Endothelial cell of umbilical vein (primary cell): Measurements from ENCODE around the gene CNGA4. TPM values are rescaled to one million over a fixed set of nuclear protein-coding genes. Genes with fewer than 3 reads are reported as not detected.

Source experiments
- BruUV-seq: library from RNA; stranded (reverse); fragments of 400-500 nt; replicated peaks from 2 replicates; lab custom pipeline; 2021; lab: Mats Ljungman, UMichigan
- CTCF ChIA-PET: fragments of 300-600, 350-600 bp; sonication (Branson Sonifier 250); formaldehyde crosslinking; loops from one replicate; lab custom pipeline; 2021; ENCODE audit warnings: antibody characterized with exemption, inconsistent platforms; lab: Charles Lee
- POLR2A ChIA-PET: fragments of 300-600, 350-600 bp; sonication (Branson Sonifier 250); formaldehyde crosslinking; loops from one replicate; lab custom pipeline; 2021; ENCODE audit warnings: antibody characterized with exemption, inconsistent platforms; lab: Charles Lee
- DNase-seq: peaks from one replicate; pipeline ENCODE4 v3.0.0-alpha.2; 2011; ENCODE audit warnings: low read depth, low spot score
- FAIRE-seq: peaks from 2 replicates; lab custom pipeline; 2011; peaks lifted over from hg19 to GRCh38; lab: Jason Lieb, UNC
- H2AFZ ChIP-seq: 2 replicates; pipeline ENCODE4 v1.6.0; 2012; ENCODE audit warnings: low read depth, low read length, control low read depth, inconsistent platforms
- H3K27ac ChIP-seq: 2 replicates; pipeline ENCODE4 v1.5.1; 2011; ENCODE audit warnings: low read depth, mild to moderate bottlenecking, control low read depth, low read length, moderate library complexity; ENCODE audit not compliant: insufficient read depth
- H3K27me3 ChIP-seq, 2 experiments: 2 replicates each; pipeline versions ENCODE4 v1.6.0 to v1.6.1; 2011; ENCODE audit warnings: low read length in 2 of 2, mixed read lengths in 1 of 2; ENCODE audit not compliant: control insufficient read depth in 2 of 2, insufficient read depth in 2 of 2
- H3K36me3 ChIP-seq, 2 experiments: 2 replicates in 1 of 2; 3 replicates in 1 of 2; pipeline ENCODE4 v1.5.1; 2011; ENCODE audit warnings: low read length in 2 of 2, mild to moderate bottlenecking in 1 of 2, moderate library complexity in 1 of 2; ENCODE audit not compliant: control insufficient read depth in 2 of 2, insufficient read depth in 2 of 2; ENCODE audit errors: extremely low read depth in 1 of 2
- H3K4me1 ChIP-seq: 3 replicates; pipeline ENCODE4 v1.5.1; 2011; ENCODE audit warnings: mild to moderate bottlenecking, low read length; ENCODE audit not compliant: control insufficient read depth, insufficient read depth; ENCODE audit errors: extremely low read depth
- H3K4me2 ChIP-seq: 2 replicates; pipeline ENCODE4 v1.6.1; 2011; ENCODE audit warnings: low read length, control low read depth, mixed read lengths; ENCODE audit not compliant: insufficient read depth
- H3K4me3 ChIP-seq, 3 experiments: fragments of 200-600 bp in 1 of 3; sonication (generic), shearing (Covaris generic) in 1 of 3; replicated peaks in 1 of 3; 2 replicates each; pipeline ENCODE4 v1.5.1; 2011 to 2016; ENCODE audit warnings: control low read depth in 3 of 3, low read length in 3 of 3, mild to moderate bottlenecking in 2 of 3, inconsistent platforms in 1 of 3, low read depth in 1 of 3, moderate library complexity in 1 of 3; ENCODE audit not compliant: insufficient read depth in 1 of 3
- H3K79me2 ChIP-seq: 2 replicates; pipeline ENCODE4 v1.6.0; 2012; ENCODE audit warnings: low read length, inconsistent platforms; ENCODE audit not compliant: control insufficient read depth, insufficient read depth
- H3K9ac ChIP-seq: replicated peaks from 2 replicates; pipeline ENCODE3; 2011; ENCODE audit warnings: low read length, control low read depth; ENCODE audit not compliant: insufficient read depth; ENCODE audit errors: extremely low read depth
- H3K9me1 ChIP-seq: replicated peaks from 3 replicates; pipeline ENCODE4 v1.6.0; 2011; ENCODE audit warnings: mild to moderate bottlenecking, low read length; ENCODE audit not compliant: control insufficient read depth, insufficient read depth; ENCODE audit errors: extremely low read depth
- H3K9me3 ChIP-seq: replicated peaks from 2 replicates; pipeline ENCODE4 v1.5.1; 2012; ENCODE audit warnings: low read length, inconsistent platforms; ENCODE audit not compliant: control insufficient read depth, insufficient read depth
- H4K20me1 ChIP-seq: replicated peaks from 2 replicates; pipeline ENCODE3; 2011; ENCODE audit warnings: mild to moderate bottlenecking, low read length; ENCODE audit not compliant: control insufficient read depth, insufficient read depth; ENCODE audit errors: extremely low read depth
- CTCF ChIP-seq, 2 donors: IDR thresholded peaks; 1 replicate in 1 of 2; 2 replicates in 1 of 2; pipeline ENCODE4 v1.5.1; 2011; ENCODE audit warnings: low read length in 2 of 2, mild to moderate bottlenecking in 2 of 2, moderate library complexity in 2 of 2, control low read depth in 1 of 2, inconsistent platforms in 1 of 2, low read depth in 1 of 2; ENCODE audit not compliant: insufficient read depth in 1 of 2; ENCODE audit errors: extremely low read depth in 1 of 2
- EZH2 ChIP-seq: IDR thresholded peaks from 2 replicates; pipeline ENCODE4 v1.6.1; 2012; ENCODE audit warnings: borderline replicate concordance, low read depth, mild to moderate bottlenecking, moderate library complexity, low read length, inconsistent platforms; ENCODE audit not compliant: severe bottlenecking
- FOS ChIP-seq: IDR thresholded peaks from 2 replicates; pipeline ENCODE4 v1.6.1; 2011; ENCODE audit warnings: mild to moderate bottlenecking, low read length, moderate library complexity, borderline replicate concordance; ENCODE audit not compliant: insufficient read depth
- GATA2 ChIP-seq: IDR thresholded peaks from 2 replicates; pipeline ENCODE4 v1.7.0; 2011; ENCODE audit warnings: low read depth, mild to moderate bottlenecking, moderate library complexity, mixed read lengths, low read length; ENCODE audit not compliant: insufficient read length, insufficient read depth
- JUN ChIP-seq: IDR thresholded peaks from 2 replicates; pipeline ENCODE4 v1.6.1; 2011; ENCODE audit warnings: borderline replicate concordance, low read depth; ENCODE audit not compliant: insufficient read length, insufficient read depth
- MAX ChIP-seq: IDR thresholded peaks from 2 replicates; pipeline ENCODE4 v1.6.1; 2011; ENCODE audit not compliant: insufficient read depth, insufficient read length
- MYC ChIP-seq: IDR thresholded peaks from one replicate; pipeline ENCODE4 v1.6.1; 2011; ENCODE audit warnings: mild to moderate bottlenecking, low read depth, low read length
- POLR2A ChIP-seq: IDR thresholded peaks from 2 replicates; pipeline ENCODE4 v1.6.1; 2012; ENCODE audit warnings: low read depth, mild to moderate bottlenecking, control low read depth, low read length
- POLR2AphosphoS5 ChIP-seq: IDR thresholded peaks from 2 replicates; pipeline ENCODE4 v1.6.1; 2012; ENCODE audit warnings: low read depth, mild to moderate bottlenecking, control low read depth, low read length, moderate library complexity; ENCODE audit not compliant: insufficient read depth
- dilution Hi-C: fragments of 300-500 bp; cut with MboI; formaldehyde crosslinking; loops from one replicate; pipeline ENCODE4 v1.15.0; 2019; ENCODE audit warnings: low sequenced_read_pairs; ENCODE audit not compliant: extremely low pct_ligation_motif_present
- intact Hi-C: fragments of 100-400 bp; cut with micrococcal nuclease; formaldehyde crosslinking; loops from one replicate; pipeline ENCODE4 v1.10.0; 2022
- polyA plus RNA-seq, 4 experiments: library from polyadenylated mRNA; depleted of rRNA in 3 of 4; stranded (reverse) in 3 of 4; unstranded in 1 of 4; fragments of >200 nt; gene quantifications; 2 replicates each; pipeline versions ENCODE4 v1.2.1 to v1.2.3, GENCODE V29; 2011 to 2012; ENCODE audit warnings: missing spikeins in 1 of 4
- total RNA-seq: library from RNA; stranded (reverse); gene quantifications from 2 replicates; pipeline ENCODE4 v1.2.3, GENCODE V29; 2021

Gene CNGA4
- total and polyA plus RNA-seq, 2 donors (not counting 3 experiments of a cell fraction or from before 2014, with no cell fraction given) = 0.11 TPM; not detected in 1

- Histone ChIP-seq H4K20me1 (no peaks in the 10 kb centered on the region), H3K9me3 (no peaks in the 10 kb centered on the region), H3K4me3 (no peak overlapping the region), H3K36me3 (no peaks in the 10 kb centered on the region), H3K9me1 (no peaks in the 10 kb centered on the region), H2AFZ (no peak overlapping the region), H3K27me3 (peaks cover 34 to 40% of the 10 kb centered on the region in 2 experiments), H3K4me2 (no peak overlapping the region), H3K4me1 (peaks cover 5% of the 10 kb centered on the region), H3K27ac (no peak overlapping the region), H3K9ac (no peak overlapping the region), H3K79me2 (no peaks in the 10 kb centered on the region)
- TF ChIP-seq EZH2 (no peak), CTCF (IDR thresholded peaks at IDR 0.05; ENCODE audit: extremely low read depth in 1 of 2, insufficient read depth in 1 of 2, low read depth in 1 of 2, low read length in 2 of 2) (no peak), POLR2AphosphoS5 (no peak), GATA2 (no peak), MYC (no peak), POLR2A (no peak), JUN (no peak), MAX (no peak), FOS (no peak)
- intact Hi-C loops (no loop called here), dilution Hi-C loops (no loop called here)
- DNase-seq = no peak
- no TSS peak for BruUV-seq
- ChIA-PET CTCF (interaction anchor here (1.0 to 7.7 kb wide), 7 partner anchors 12 to 190 kb away, joined by 3 to 167 read pairs (median 14); no protein-coding TSS in a partner anchor), POLR2A (no interaction called here)
- no peak for FAIRE-seq
These were observed 14.3 kb downstream of the CNGA4 start for GRCh38 chr11:6253197-6253596.
